T-helper 17 cell (primary cell): ENCODE measurements around the gene POU2F1. TPM values are rescaled to one million over a fixed set of nuclear protein-coding genes. Genes with fewer than 3 reads are reported as not detected.

ENCODE experiments used
- ATAC-seq: fragments of 150-1000 bp; cut with Tn5 transposase; 2 replicates; pipeline ENCODE4 v1.10.0; 2021; ENCODE audit warnings: mild to moderate bottlenecking, moderate library complexity
- DNase-seq, 3 donors: peaks; one replicate each; pipeline versions ENCODE4 v3.0.0 to v3.0.0-alpha.2; 2020 to 2021
- H3K9me3 ChIP-seq: one replicate; pipeline ENCODE4 v1.7.0; 2013; ENCODE audit warnings: low read length, mild to moderate bottlenecking; ENCODE audit not compliant: control insufficient read depth, poor library complexity, severe bottlenecking
- H3K27ac Mint-ChIP-seq: one replicate; pipeline ENCODE4 v1.8.0; 2022; ENCODE audit warnings: mild to moderate bottlenecking, moderate library complexity, mixed read lengths
- H3K27me3 Mint-ChIP-seq: one replicate; pipeline ENCODE4 v1.8.0; 2022; ENCODE audit warnings: mixed read lengths
- H3K36me3 Mint-ChIP-seq: one replicate; pipeline ENCODE4 v1.8.0; 2022; ENCODE audit warnings: low read depth, mixed read lengths
- H3K4me1 Mint-ChIP-seq: one replicate; pipeline ENCODE4 v1.8.0; 2022; ENCODE audit warnings: mild to moderate bottlenecking, mixed read lengths
- H3K4me3 Mint-ChIP-seq: one replicate; pipeline ENCODE4 v1.8.0; 2022; ENCODE audit warnings: mild to moderate bottlenecking, moderate library complexity, mixed read lengths
- total RNA-seq, 4 donors: library from RNA in 2 of 4; stranded (reverse) in 2 of 4; gene quantifications; one replicate each; pipeline ENCODE4 v1.2.3 and lab custom pipeline; 2022 to 2026

POU2F1 gene
- total RNA-seq, 2 donors from 2014 or later: 28.7 to 31.2 TPM

- H3K4me1 Mint-ChIP-seq: peaks cover 16% of the 10 kb centered on the region
- H3K27me3 Mint-ChIP-seq: no peaks in the 10 kb centered on the region
- H3K36me3 Mint-ChIP-seq: peaks cover 4% of the 10 kb centered on the region
- ATAC-seq (no peak), DNase-seq (no peak)
- no peak overlapping the region for H3K27ac Mint-ChIP-seq
- H3K4me3 Mint-ChIP-seq: no peak overlapping the region
- no peaks in the 10 kb centered on the region for H3K9me3 ChIP-seq
Measured at GRCh38 chr1:167364826-167365225, 144.1 kb downstream of the POU2F1 start.

DNA sequence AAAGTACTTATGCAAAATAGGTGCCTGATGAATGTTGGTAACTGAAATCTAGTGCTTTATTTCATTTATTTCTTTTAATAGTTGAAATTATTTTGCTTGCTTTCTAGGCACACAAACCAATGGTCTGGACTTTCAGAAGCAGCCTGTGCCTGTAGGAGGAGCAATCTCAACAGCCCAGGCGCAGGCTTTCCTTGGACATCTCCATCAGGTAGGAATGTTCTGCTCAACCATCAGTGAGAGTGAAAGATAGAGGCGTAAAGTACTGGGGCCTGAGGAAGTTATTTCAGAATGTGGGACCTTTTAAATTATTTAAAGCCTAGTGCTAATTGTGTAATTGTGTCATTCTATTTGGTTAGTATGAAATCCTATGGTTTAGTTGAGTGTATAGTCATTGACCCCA lies 144.7 kb downstream of the POU2F1 start:
- Mint-ChIP-seq H3K27me3 (no peaks in the 10 kb centered on the region), H3K27ac (no peak overlapping the region), H3K4me1 (peaks cover 15% of the 10 kb centered on the region), H3K36me3 (peaks cover 4% of the 10 kb centered on the region), H3K4me3 (no peak overlapping the region)
- DNase-seq (no peak), ATAC-seq (no peak)
- no peaks in the 10 kb centered on the region for H3K9me3 ChIP-seq

GRCh38 chr1:167367705-167368104 lies 147.0 kb downstream of the POU2F1 start:
- Mint-ChIP-seq H3K27me3 (no peaks in the 10 kb centered on the region), H3K27ac (no peak overlapping the region), H3K4me3 (no peak overlapping the region), H3K36me3 (peaks cover 5% of the 10 kb centered on the region), H3K4me1 (peaks cover 8% of the 10 kb centered on the region)
- H3K9me3 ChIP-seq: no peaks in the 10 kb centered on the region
- DNase-seq (no peak), ATAC-seq (no peak)

DNA sequence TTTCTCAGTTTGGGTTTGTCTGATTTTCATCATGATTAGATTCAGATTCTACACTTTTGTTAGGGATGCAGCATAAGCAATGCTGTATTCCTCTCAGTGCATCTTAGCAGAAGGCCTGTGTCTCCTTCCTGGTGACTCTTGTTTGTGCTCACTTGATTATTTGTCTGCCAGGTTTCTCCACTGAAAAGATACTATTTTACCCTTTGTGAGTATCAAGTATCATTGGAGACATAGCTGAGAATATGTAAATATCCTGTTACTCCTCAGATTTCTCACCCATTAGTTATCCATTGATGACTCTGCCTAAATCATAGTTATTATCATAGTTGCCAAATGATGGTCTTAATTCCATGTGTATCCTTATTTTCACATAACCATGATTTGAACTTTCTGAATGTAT lies 148.5 kb downstream of the POU2F1 start:
- Mint-ChIP-seq H3K36me3 (peaks cover 8% of the 10 kb centered on the region), H3K27ac (no peak overlapping the region), H3K4me3 (no peak overlapping the region), H3K4me1 (peaks cover 8% of the 10 kb centered on the region), H3K27me3 (no peaks in the 10 kb centered on the region)
- no peaks in the 10 kb centered on the region for H3K9me3 ChIP-seq
- DNase-seq (no peak), ATAC-seq (no peak)

- no peak for ATAC-seq
- peaks cover 8% of the 10 kb centered on the region for H3K4me1 Mint-ChIP-seq
- no peaks in the 10 kb centered on the region for H3K9me3 ChIP-seq
- DNase-seq: no peak
- no peaks in the 10 kb centered on the region for H3K27me3 Mint-ChIP-seq
- H3K36me3 Mint-ChIP-seq: peaks cover 8% of the 10 kb centered on the region
- H3K4me3 Mint-ChIP-seq: no peak overlapping the region
- H3K27ac Mint-ChIP-seq: no peak overlapping the region
Measured at GRCh38 chr1:167369933-167370332, 149.2 kb downstream of the POU2F1 start.

DNA sequence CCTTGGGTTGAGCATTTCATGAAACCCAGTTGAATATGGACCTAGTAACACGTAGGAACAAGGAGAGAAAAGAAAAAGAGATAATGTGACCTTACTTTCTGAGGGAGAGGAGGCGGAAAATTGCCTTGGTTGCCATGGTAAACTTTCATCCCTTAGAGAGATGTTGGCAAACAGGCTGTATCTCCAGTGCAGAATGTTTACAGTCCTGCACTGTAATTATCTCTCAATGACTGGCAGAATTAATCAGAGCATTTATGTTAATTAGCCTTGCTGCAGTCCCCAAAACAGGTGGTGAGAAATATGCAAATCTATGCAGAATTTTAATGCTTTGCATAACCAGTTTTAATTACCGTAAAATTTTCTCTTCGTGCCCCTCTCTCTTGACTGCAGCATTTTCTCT lies 150.3 kb downstream of the POU2F1 start:
- Mint-ChIP-seq H3K4me3 (no peak overlapping the region), H3K27me3 (no peaks in the 10 kb centered on the region), H3K27ac (no peak overlapping the region), H3K4me1 (peaks cover 8% of the 10 kb centered on the region), H3K36me3 (peaks cover 8% of the 10 kb centered on the region)
- no peak for DNase-seq
- ATAC-seq: no peak
- no peaks in the 10 kb centered on the region for H3K9me3 ChIP-seq

GRCh38 chr1:167373398-167373797 lies 152.7 kb downstream of the POU2F1 start:
- peaks cover 8% of the 10 kb centered on the region for H3K4me1 Mint-ChIP-seq
- H3K27ac Mint-ChIP-seq: no peak overlapping the region
- ATAC-seq: no peak
- no peaks in the 10 kb centered on the region for H3K27me3 Mint-ChIP-seq
- peaks cover 11% of the 10 kb centered on the region for H3K36me3 Mint-ChIP-seq
- no peak for DNase-seq
- no peak overlapping the region for H3K4me3 Mint-ChIP-seq
- no peaks in the 10 kb centered on the region for H3K9me3 ChIP-seq

GRCh38 chr1:167373986-167374385 lies 153.3 kb downstream of the POU2F1 start:
- no peaks in the 10 kb centered on the region for H3K9me3 ChIP-seq
- ATAC-seq (no peak), DNase-seq (no peak)
- Mint-ChIP-seq H3K27me3 (no peaks in the 10 kb centered on the region), H3K4me1 (peaks cover 3% of the 10 kb centered on the region), H3K36me3 (peaks cover 9% of the 10 kb centered on the region), H3K27ac (no peak overlapping the region), H3K4me3 (no peak overlapping the region)

- no peaks in the 10 kb centered on the region for H3K4me1 Mint-ChIP-seq
- peaks cover 7% of the 10 kb centered on the region for H3K36me3 Mint-ChIP-seq
- H3K9me3 ChIP-seq: no peaks in the 10 kb centered on the region
- no peak for DNase-seq
- no peak overlapping the region for H3K27ac Mint-ChIP-seq
- no peaks in the 10 kb centered on the region for H3K27me3 Mint-ChIP-seq
- ATAC-seq: no peak
- no peak overlapping the region for H3K4me3 Mint-ChIP-seq
Measured at GRCh38 chr1:167375949-167376348, 155.3 kb downstream of the POU2F1 start.

GRCh38 chr1:167387251-167387910 lies 166.7 kb downstream of the POU2F1 start:
- peaks cover 11% of the 10 kb centered on the region for H3K36me3 Mint-ChIP-seq
- H3K4me3 Mint-ChIP-seq: no peak overlapping the region
- ATAC-seq (no peak), DNase-seq (no peak)
- H3K27me3 Mint-ChIP-seq: no peaks in the 10 kb centered on the region
- H3K4me1 Mint-ChIP-seq: peaks cover 2% of the 10 kb centered on the region
- H3K9me3 ChIP-seq: no peaks in the 10 kb centered on the region
- no peak overlapping the region for H3K27ac Mint-ChIP-seq

- peaks cover 2% of the 10 kb centered on the region for H3K4me1 Mint-ChIP-seq
- H3K27ac Mint-ChIP-seq: no peak overlapping the region
- DNase-seq: no peak
- H3K9me3 ChIP-seq: no peaks in the 10 kb centered on the region
- ATAC-seq: no peak
- H3K27me3 Mint-ChIP-seq: no peaks in the 10 kb centered on the region
- no peak overlapping the region for H3K4me3 Mint-ChIP-seq
- peaks cover 11% of the 10 kb centered on the region for H3K36me3 Mint-ChIP-seq
Measured at GRCh38 chr1:167388976-167389375, 168.3 kb downstream of the POU2F1 start.

DNA sequence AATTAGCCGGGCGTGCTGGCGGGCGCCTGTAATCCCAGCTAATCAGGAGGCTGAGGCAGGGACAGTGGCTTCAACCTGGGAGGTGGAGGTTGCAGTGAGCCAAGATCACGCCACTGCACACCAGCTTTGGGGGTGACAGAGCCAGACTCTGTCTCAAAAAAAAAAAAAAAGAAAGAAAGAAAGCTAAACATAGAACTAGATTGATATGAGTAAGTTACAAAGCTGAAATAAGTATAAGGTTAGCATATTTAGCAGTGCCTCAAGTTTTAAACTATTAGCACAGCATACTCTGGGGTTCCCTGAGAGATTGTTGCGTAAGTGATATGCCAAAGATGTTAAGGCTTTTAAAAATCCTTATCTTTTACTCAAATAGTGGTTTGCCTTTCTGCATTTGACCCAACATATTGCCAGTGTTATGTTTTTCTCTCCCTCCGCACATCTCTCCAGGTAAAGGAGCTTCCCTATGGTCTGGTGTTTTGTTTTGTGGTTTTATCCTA lies 171.6 kb downstream of the POU2F1 start:
- no peak for ATAC-seq
- Mint-ChIP-seq H3K4me1 (peaks cover 4% of the 10 kb centered on the region), H3K27me3 (no peaks in the 10 kb centered on the region), H3K4me3 (no peak overlapping the region), H3K27ac (no peak overlapping the region), H3K36me3 (peaks cover 5% of the 10 kb centered on the region)
- DNase-seq: no peak
- H3K9me3 ChIP-seq: no peaks in the 10 kb centered on the region

DNA sequence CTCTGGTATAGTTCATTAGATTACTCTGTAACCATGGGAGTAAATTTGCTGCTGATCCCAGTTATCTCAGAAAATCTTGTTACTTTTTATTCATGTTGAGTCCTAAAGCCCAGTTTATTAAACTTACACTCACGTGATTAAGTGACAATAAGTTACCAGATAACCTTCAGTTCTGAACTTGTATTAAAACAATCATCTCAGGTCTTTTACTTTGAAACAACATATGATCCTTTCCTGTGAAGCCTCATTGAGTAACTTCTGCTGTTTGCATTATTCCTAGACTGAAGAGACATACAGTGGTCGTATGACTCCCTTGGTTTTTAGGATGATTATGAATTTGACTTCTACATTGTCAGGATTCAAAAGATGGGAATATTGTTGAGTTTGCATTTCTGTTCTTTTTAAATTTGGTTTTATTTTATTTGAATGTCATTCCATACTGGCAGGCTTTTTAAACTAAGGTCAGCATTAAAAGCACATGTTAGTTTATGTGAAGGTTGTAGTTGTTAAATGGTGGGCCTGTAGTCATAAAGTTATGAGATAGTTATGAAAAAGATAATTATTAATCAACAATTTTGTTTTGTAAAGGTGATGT lies 179.8 kb downstream of the POU2F1 start:
- Mint-ChIP-seq H3K27me3 (no peaks in the 10 kb centered on the region), H3K4me1 (peaks cover 9% of the 10 kb centered on the region), H3K27ac (no peak overlapping the region), H3K36me3 (peaks cover 6% of the 10 kb centered on the region), H3K4me3 (no peak overlapping the region)
- DNase-seq (no peak), ATAC-seq (no peak)
- H3K9me3 ChIP-seq: no peaks in the 10 kb centered on the region
